Heart left ventricle (tissue), 16 donors: ENCODE measurements around the gene CELF4. TPM values are rescaled to one million over a fixed set of nuclear protein-coding genes. Genes with fewer than 3 reads are reported as not detected.

Experiments
- ATAC-seq, 4 donors: fragments of 200-7000 bp; cut with Tn5 transposase; one replicate each; pipeline ENCODE4 v1.9.1; 2020 to 2022; ENCODE audit warnings: moderate library complexity in 4 of 4, mild to moderate bottlenecking in 3 of 4, moderate number of reproducible peaks in 1 of 4
- DNase-seq, 5 donors: peaks; one replicate each; pipeline ENCODE4 v3.0.0-alpha.2; 2020
- H3K27ac ChIP-seq, 12 donors: fragments of 200-600 bp; sonication (generic) in 4 of 12; one replicate each; pipeline versions ENCODE4 v1.5.0 to v1.8.0; 2016 to 2022; ENCODE audit warnings: mild to moderate bottlenecking in 2 of 12
- H3K27me3 ChIP-seq, 9 donors: fragments of 200-600 bp; sonication (generic) in 2 of 9; one replicate each; pipeline versions ENCODE4 v1.5.1 to v1.8.0; 2016 to 2022; ENCODE audit warnings: mild to moderate bottlenecking in 3 of 9
- H3K36me3 ChIP-seq, 9 donors: fragments of 200-600 bp; sonication (generic) in 2 of 9; one replicate each; pipeline versions ENCODE4 v1.5.0 to v1.8.0; 2018 to 2022; ENCODE audit warnings: mild to moderate bottlenecking in 2 of 9
- H3K4me1 ChIP-seq, 12 donors: fragments of 200-600 bp; sonication (generic) in 4 of 12; one replicate each; pipeline versions ENCODE4 v1.5.0 to v1.8.0; 2016 to 2022; ENCODE audit warnings: mild to moderate bottlenecking in 3 of 12
- H3K4me3 ChIP-seq, 12 donors: fragments of 200-600 bp; sonication (generic) in 4 of 12; one replicate each; pipeline versions ENCODE4 v1.5.0 to v1.8.0; 2017 to 2022; ENCODE audit warnings: mild to moderate bottlenecking in 9 of 12, moderate library complexity in 4 of 12
- H3K9me3 ChIP-seq, 12 donors: fragments of 200-600 bp; sonication (generic) in 4 of 12; one replicate each; pipeline versions ENCODE4 v1.5.0 to v1.8.0; 2016 to 2022; ENCODE audit warnings: mild to moderate bottlenecking in 1 of 12
- CTCF ChIP-seq, 12 donors: fragments of 200-600 bp; sonication (generic) in 4 of 12; IDR thresholded peaks; one replicate each; pipeline versions ENCODE4 v1.5.0 to v1.8.0; 2018 to 2022; ENCODE audit warnings: antibody characterized with exemption in 12 of 12, mild to moderate bottlenecking in 5 of 12
- POLR2A ChIP-seq, 2 donors: fragments of 450-650 bp; IDR thresholded peaks; one replicate each; pipeline ENCODE4 v1.6.1; 2017; ENCODE audit warnings: antibody characterized with exemption in 2 of 2, mild to moderate bottlenecking in 2 of 2, moderate library complexity in 2 of 2
- WGBS, 4 donors: extraction: QIAGEN DNeasy Blood & Tissue Kit in 2 of 4; methylation state at CpG; one replicate each; pipeline versions ENCODE4 v1.1.5 to v1.1.7; 2013 to 2018; 5-methylcytosine and 5-hydroxymethylcytosine counted together
- intact Hi-C, 10 donors: fragments of 100-400 bp; cut with DNase I; formaldehyde crosslinking; loops; one replicate each; pipeline versions ENCODE4 v1.11.1 to v1.14.2; 2022
- polyA plus RNA-seq, 2 donors: library from polyadenylated mRNA; stranded (reverse); fragments of 200-250 nt; gene quantifications; one replicate each; pipeline ENCODE4 v1.2.3, GENCODE V29; 2013
- total RNA-seq, 9 donors: library from RNA; depleted of rRNA in 2 of 9; stranded (reverse); fragments of >200 nt in 2 of 9; fragmentation: NEBNext Ultra II Directional in 3 of 9; extraction: Animal tissue kit (Norgen Biotek cat#: 25700) in 3 of 9; gene quantifications; one replicate each; pipeline versions ENCODE4 v1.1.0 to v1.2.4, GENCODE V29; 2016 to 2023
- donor health status: ischemic (EF 13 %, LVEDD 7.1; RV severe dilation, severe dysfunction).
- donor health status: healthy with polysubstance abuse.
- donor health status: DM: no; HTN: yes; CAD: no.
- donor health status: DM: no; HTN: no; CAD: no.
- donor health status: ischemic (EF 25% LVEDD 6.9; RV normal size, moderate dysfunction).
- donor health status: ischemic (EF 25% LVEDD 5.7; RV mildly dilated, moderate dysfunction).
- donor health status: healthy.
- donor health status: DM: yes; HTN: yes; CAD: no.
- donor health status: ischemic (EF 35%, LVEDD 5.7; RV mildly dilated, moderate dysfunction).
- donor health status: nonischemic (EF 11% LVEDD 7.7; RV severe dilation, severe dysfunction).
- donor health status: DM: yes; HTN: yes; CAD: no.
- donor health status: PGD.
- donor health status: ischemic (EF 29% LVEDD 5.4; RV normal size, mild dysfunction).
- donor health status: nonischemic (EF 23%, LVEDD 6.1; RV moderate dilation, normal function).

CELF4 gene
- total and polyA plus RNA-seq, 11 donors, result 0.11 to 0.67 (median 0.40) TPM; not detected in 3

DNA sequence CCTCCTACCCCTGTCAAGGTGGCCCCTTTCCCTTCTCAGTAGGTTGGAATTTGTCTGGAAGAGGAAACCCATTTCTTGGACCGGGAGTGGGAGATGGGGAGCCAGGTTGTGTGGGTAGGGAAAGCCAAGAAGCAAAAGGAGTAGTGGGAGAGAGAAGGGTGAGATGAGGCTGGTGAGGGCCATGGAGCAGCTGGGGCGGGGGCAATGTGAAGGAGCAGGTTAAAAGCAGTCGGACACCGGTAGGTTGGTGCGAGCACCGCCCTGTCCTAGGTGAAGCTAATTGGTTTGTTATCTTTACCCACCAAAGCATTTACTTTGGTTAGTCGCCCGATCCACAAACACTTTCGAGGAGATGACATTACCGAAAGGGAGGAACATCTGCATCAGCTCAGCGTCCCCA is 306.8 kb downstream of the CELF4 start:
- H3K4me1 ChIP-seq, result peaks cover 0 to 8% (median 0%) of the 10 kb centered on the region in 12 donors
- H3K36me3 ChIP-seq, result no peaks in the 10 kb centered on the region
- TF ChIP-seq POLR2A (IDR thresholded peaks at IDR 0.05), result no peak
- no peak for TF ChIP-seq CTCF (IDR thresholded peaks at IDR 0.05)
- ATAC-seq (no peak), DNase-seq (peak in 1 of 5 donors; percentile 7)
- H3K27me3 ChIP-seq, result peaks cover 5 to 60% (median 17%) of the 10 kb centered on the region in 9 donors
- WGBS, 4 donors, result 46 to 62% (median 47%) methylated on average over 11 of the region's 11 CpGs
- H3K27ac ChIP-seq, result no peak overlapping the region
- intact Hi-C loops, result no loop called here
- H3K9me3 ChIP-seq, result no peaks in the 10 kb centered on the region
- no peak overlapping the region for H3K4me3 ChIP-seq

DNA sequence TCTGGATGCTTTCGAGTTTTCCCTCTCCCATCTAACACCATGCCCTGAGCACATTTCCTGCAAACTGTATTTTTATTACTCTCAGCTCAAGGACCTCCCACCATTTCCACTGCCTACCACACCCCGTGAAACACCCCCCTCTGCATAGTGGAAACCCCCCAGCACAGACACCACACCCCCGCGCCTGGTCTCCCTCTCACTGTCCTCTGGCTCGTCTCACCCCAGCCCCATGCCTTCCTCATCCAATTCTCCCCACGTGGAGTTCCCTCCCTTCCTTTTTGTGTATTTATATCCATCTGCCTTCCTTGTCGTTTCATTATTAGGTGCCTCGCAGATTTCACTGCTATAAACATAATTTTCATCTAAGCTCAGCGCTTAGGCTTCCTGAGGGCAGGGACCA is 307.5 kb downstream of the CELF4 start:
- Histone ChIP-seq H3K27me3 (peaks cover 6 to 67% (median 21%) of the 10 kb centered on the region in 9 donors), H3K36me3 (no peaks in the 10 kb centered on the region), H3K9me3 (no peaks in the 10 kb centered on the region), H3K27ac (no peak overlapping the region), H3K4me3 (no peak overlapping the region), H3K4me1 (peaks cover 0 to 13% (median 0%) of the 10 kb centered on the region in 12 donors)
- intact Hi-C loops, result no loop called here
- ATAC-seq, result no peak
- no peak for DNase-seq
- TF ChIP-seq CTCF (IDR thresholded peaks at IDR 0.05), result no peak
- 31 to 48% (median 41%) methylated on average over 9 of the region's 9 CpGs for WGBS, 4 donors

GRCh38 chr18:37254973-37255372 is 310.6 kb downstream of the CELF4 start:
- TF ChIP-seq CTCF (IDR thresholded peaks at IDR 0.05), result no peak
- no peak for TF ChIP-seq POLR2A (IDR thresholded peaks at IDR 0.05)
- WGBS, 4 donors, result 79 to 82% (median 80%) methylated on average over 12 of the region's 12 CpGs
- Histone ChIP-seq H3K4me3 (no peak overlapping the region), H3K27ac (no peak overlapping the region), H3K27me3 (peaks cover 6 to 70% (median 20%) of the 10 kb centered on the region in 9 donors), H3K36me3 (no peaks in the 10 kb centered on the region), H3K4me1 (peaks cover 0 to 13% (median 0%) of the 10 kb centered on the region in 12 donors), H3K9me3 (no peaks in the 10 kb centered on the region)
- DNase-seq, result no peak
- no peak for ATAC-seq
- intact Hi-C loops, result no loop called here

- H3K36me3 ChIP-seq, result no peaks in the 10 kb centered on the region
- H3K27ac ChIP-seq, result no peak overlapping the region
- peak in 2 of 4 donors; percentile 6 to 25 for ATAC-seq
- H3K4me1 ChIP-seq, result peaks cover 0 to 13% (median 0%) of the 10 kb centered on the region in 12 donors
- DNase-seq, result peak in 1 of 5 donors; percentile 48
- TF ChIP-seq POLR2A (IDR thresholded peaks at IDR 0.05) (no peak), CTCF (IDR thresholded peaks at IDR 0.05) (no peak)
- WGBS, 4 donors, result 4 to 8% (median 6%) methylated on average over 23 to 49 of the region's 49 CpGs
- H3K9me3 ChIP-seq, result no peaks in the 10 kb centered on the region
- peak overlapping the region in 11 of 12 donors; percentile 24 to 53 (median 44) for H3K4me3 ChIP-seq
- intact Hi-C loops, result no loop called here
- peaks cover 6 to 64% (median 15%) of the 10 kb centered on the region in 9 donors for H3K27me3 ChIP-seq
Measured at GRCh38 chr18:37254236-37254754, 311.3 kb downstream of the CELF4 start.
